ENCODE results near the gene HOXD9.

DNA sequence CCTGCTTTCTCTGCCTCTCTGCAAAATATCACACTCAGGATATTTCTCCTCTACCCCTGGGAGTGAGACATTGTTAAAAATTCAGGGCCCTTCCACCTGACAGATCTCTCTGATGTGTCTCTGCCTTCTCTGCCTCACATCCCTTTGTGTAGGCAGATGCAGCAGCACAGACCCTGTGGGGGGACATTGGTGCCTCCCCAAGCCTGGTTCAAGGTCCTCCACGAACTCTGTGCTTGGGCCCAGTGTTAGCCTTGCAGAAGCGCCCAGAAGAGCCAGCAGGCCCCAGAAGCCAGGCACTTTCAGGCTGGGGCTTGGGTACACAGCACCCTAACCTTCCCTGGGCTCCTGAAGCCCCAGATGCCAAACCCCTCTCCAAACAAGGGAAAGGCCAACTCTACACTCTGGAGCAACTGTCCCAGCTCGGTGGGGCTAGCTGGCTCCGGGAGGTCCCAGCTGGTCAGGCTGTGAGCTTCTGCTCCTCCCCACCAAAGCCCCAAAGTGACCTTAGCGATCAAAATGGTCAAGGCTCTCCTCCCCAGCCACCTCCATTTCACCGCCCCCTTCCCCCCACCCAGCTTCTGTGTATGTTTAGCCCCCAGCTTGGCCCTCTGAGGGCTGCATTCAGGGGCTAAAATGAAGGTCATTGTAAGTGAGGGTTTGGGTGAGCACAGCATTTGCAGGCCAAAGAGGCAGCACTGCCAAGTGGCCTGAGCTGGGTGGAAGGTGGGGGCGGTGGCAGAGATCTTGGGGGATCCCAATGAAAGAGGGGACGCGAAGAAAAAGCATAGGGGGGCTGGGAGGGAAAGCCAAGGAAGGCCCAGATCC lies 2.6 kb downstream of the HOXD9 start:
- TF ChIP-seq, protein P1, sequence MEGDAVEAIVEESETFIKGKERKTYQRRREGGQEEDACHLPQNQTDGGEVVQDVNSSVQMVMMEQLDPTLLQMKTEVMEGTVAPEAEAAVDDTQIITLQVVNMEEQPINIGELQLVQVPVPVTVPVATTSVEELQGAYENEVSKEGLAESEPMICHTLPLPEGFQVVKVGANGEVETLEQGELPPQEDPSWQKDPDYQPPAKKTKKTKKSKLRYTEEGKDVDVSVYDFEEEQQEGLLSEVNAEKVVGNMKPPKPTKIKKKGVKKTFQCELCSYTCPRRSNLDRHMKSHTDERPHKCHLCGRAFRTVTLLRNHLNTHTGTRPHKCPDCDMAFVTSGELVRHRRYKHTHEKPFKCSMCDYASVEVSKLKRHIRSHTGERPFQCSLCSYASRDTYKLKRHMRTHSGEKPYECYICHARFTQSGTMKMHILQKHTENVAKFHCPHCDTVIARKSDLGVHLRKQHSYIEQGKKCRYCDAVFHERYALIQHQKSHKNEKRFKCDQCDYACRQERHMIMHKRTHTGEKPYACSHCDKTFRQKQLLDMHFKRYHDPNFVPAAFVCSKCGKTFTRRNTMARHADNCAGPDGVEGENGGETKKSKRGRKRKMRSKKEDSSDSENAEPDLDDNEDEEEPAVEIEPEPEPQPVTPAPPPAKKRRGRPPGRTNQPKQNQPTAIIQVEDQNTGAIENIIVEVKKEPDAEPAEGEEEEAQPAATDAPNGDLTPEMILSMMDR (conservative IDR thresholded peaks at IDR 0.05; ENCODE audit: low read length): no peak
- no peak for TF ChIP-seq EZH2phosphoT487 (IDR thresholded peaks at IDR 0.05; ENCODE audit: borderline replicate concordance, low read depth, low read length)
